ENCODE results near the gene UPF3B.
"Not testable (repeated sequence)": the region's sequence is repeated elsewhere in the genome, so short reads cannot be mapped to it uniquely, and the experiment has no call there.

UPF3B gene

GRCh38 chrX:119828446-119828845, 24.3 kb downstream of the UPF3B start:
- no peak for DNase-seq
- Histone ChIP-seq H3K27ac (no peak overlapping the region), H3K27me3 (no peaks in the 10 kb centered on the region), H3K9me3 (no peaks in the 10 kb centered on the region), H3K4me3 (no peak overlapping the region), H3K4me1 (no peaks in the 10 kb centered on the region), H3K36me3 (peaks cover 0 to 38% (median 20%) of the 10 kb centered on the region in 3 donors)
- no peak for TF ChIP-seq CTCF (IDR thresholded peaks at IDR 0.05)
- intact Hi-C loops (cut with DNase I; ENCODE audit: low total_unique reads), result no loop called here

- H3K4me1 ChIP-seq, result no peaks in the 10 kb centered on the region
- no peaks in the 10 kb centered on the region for H3K27me3 ChIP-seq
- H3K27ac ChIP-seq, result no peak overlapping the region
- peaks cover 0 to 22% (median 7%) of the 10 kb centered on the region in 3 donors for H3K36me3 ChIP-seq
- intact Hi-C loops (cut with DNase I; ENCODE audit: low total_unique reads), result no loop called here
- TF ChIP-seq CTCF (IDR thresholded peaks at IDR 0.05), result no peak
- no peak overlapping the region for H3K4me3 ChIP-seq
- no peak for DNase-seq
- H3K9me3 ChIP-seq, result no peaks in the 10 kb centered on the region
These were observed 26.3 kb downstream of the UPF3B start for GRCh38 chrX:119826399-119826959.

- H3K9me3 ChIP-seq; H3K4me1 ChIP-seq; H3K36me3 ChIP-seq; H3K27ac ChIP-seq; H3K4me3 ChIP-seq; intact Hi-C loops (cut with DNase I; ENCODE audit: low total_unique reads); H3K27me3 ChIP-seq; DNase-seq: not testable (repeated sequence)
These were observed 28.5 kb downstream of the UPF3B start for GRCh38 chrX:119824221-119824620.

- intact Hi-C loops (cut with DNase I; ENCODE audit: low total_unique reads); H3K4me3 ChIP-seq; DNase-seq; H3K36me3 ChIP-seq; H3K27me3 ChIP-seq; H3K4me1 ChIP-seq; H3K9me3 ChIP-seq; H3K27ac ChIP-seq: not testable (repeated sequence)
These were observed 31.1 kb downstream of the UPF3B start for GRCh38 chrX:119821703-119822102.

GRCh38 chrX:119817130-119817690, 35.6 kb downstream of the UPF3B start:
- H3K9me3 ChIP-seq, result no peaks in the 10 kb centered on the region
- H3K36me3 ChIP-seq, result no peaks in the 10 kb centered on the region
- no peak for TF ChIP-seq CTCF (IDR thresholded peaks at IDR 0.05)
- no peaks in the 10 kb centered on the region for H3K27me3 ChIP-seq
- H3K27ac ChIP-seq, result no peak overlapping the region
- intact Hi-C loops (cut with DNase I; ENCODE audit: low total_unique reads), result no loop called here
- no peak overlapping the region for H3K4me3 ChIP-seq
- DNase-seq, result no peak
- no peaks in the 10 kb centered on the region for H3K4me1 ChIP-seq

- Histone ChIP-seq H3K4me1 (no peaks in the 10 kb centered on the region), H3K27me3 (no peaks in the 10 kb centered on the region), H3K27ac (no peak overlapping the region), H3K36me3 (no peaks in the 10 kb centered on the region), H3K4me3 (no peak overlapping the region), H3K9me3 (no peaks in the 10 kb centered on the region)
- TF ChIP-seq CTCF (IDR thresholded peaks at IDR 0.05), result no peak
- no peak for DNase-seq
- intact Hi-C loops (cut with DNase I; ENCODE audit: low total_unique reads), result no loop called here
These were observed 36.5 kb downstream of the UPF3B start for GRCh38 chrX:119816300-119816699.
